Measurements from ENCODE around the gene FRMD4B. TPM values are rescaled to one million over a fixed set of nuclear protein-coding genes. Genes with fewer than 3 reads are reported as not detected.

FRMD4B gene
- total RNA-seq, 1 donor from 2014 or later: 14.0 TPM

DNA sequence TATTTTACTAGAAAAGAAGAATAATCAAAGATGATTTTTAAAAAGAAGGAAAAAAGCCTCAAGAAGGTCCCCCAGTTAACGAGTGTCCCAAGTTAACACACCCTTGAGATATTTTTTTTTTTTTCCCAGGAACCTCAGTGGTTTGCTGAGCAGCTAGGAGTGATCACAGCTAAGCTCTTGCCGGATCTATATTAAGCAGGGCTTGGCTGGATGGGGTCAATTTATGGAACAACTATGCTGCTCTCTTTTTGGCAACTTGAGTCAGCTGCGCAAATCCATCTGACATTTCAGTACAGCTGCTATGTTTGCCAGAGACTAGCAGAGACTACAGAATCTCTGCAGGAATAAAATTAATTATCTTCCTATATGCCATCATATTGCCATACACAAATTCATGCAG is 263.5 kb downstream of the FRMD4B start, which contains the start of gene LMOD3:
LMOD3 (minus strand) TSS at position 193 of the 400 bp plus-strand sequence. CDS start 209 bp downstream, outside the sequence.
- intact Hi-C loops (cut with micrococcal nuclease): no loop called here
- no peak for DNase-seq
- peak; percentile 90 for ATAC-seq

DNA sequence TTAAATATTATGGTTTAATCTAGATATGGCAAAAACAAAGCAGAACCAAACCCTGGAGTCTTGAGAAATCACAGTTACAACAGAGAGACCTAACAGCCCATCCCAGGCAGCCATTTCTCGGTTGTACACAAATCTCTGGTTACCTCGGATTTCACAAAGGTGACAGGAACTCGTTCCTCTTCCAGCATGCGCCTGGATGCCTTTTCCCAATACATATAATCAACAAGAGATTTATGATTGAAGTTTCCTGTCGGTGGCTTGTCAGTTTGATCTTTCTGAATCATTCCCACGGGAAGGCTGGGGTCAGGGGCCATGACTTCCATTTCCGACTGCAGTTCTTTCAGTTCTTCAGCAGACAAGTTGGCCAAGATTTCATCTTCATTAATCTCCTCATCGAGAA is 263.9 kb downstream of the FRMD4B start:
- ATAC-seq: peak; percentile 40
- intact Hi-C loops (cut with micrococcal nuclease): no loop called here
- no peak for DNase-seq

DNA sequence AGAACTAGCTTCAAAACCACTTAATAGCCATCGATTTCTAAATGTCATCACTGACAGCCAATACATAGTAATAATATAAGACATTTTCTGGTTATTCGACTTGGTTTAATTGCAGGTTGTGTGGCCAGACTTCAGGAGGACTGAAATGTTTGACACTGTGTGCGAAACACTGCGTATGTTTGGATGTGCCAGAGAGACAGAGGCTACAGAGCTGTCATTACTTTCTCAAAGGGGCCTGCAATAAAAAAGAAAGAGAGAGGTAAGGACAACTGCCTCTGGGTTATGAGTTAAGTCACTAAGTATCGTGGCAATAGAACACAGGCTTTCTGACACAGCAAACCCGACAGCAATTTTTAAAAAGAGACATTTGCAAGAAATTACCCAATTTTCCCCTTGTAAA is 264.4 kb downstream of the FRMD4B start:
- DNase-seq (no peak), ATAC-seq (peak; percentile 66)
- intact Hi-C loops (cut with micrococcal nuclease): no loop called here

DNA sequence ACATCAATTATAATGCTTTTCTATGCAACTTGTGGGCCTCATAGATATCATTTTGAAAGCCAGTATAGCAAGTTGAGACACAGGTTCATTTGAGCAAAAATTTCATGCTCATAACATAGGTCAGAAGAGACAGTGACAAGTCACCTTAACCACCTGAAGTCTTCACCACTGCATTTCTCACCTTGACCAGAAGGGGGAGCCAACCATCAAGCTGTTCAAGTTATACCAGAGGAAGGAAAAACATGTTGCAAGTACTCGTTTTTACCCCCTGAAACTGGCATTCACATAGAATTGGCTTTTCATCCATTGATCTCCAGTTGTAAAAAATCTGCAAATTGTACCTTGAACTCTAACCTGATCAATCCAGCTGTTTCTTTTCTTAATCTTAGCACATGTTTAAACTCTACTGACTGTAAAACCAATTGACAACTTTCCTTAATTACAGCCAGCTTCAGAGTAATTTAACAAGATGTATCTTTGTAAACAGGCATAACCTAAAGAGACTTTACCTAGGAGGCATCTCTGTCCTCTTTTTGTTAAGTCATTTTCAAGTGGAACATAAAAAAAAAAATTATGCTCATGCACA is 264.9 kb downstream of the FRMD4B start:
- DNase-seq (no peak), ATAC-seq (peak; percentile 50)
- intact Hi-C loops (cut with micrococcal nuclease): no loop called here
